Measurements from ENCODE around the gene HSPB8. TPM values are rescaled to one million over a fixed set of nuclear protein-coding genes. Genes with fewer than 3 reads are reported as not detected.

Gene HSPB8
- total RNA-seq, 1 donor: not detected

Other genes starting within 250 kb of the HSPB8 start
- gene SRRM4, start 197.4 kb upstream of the HSPB8 start, total RNA-seq: not detected
- not detected for gene CCDC60, start 155.8 kb downstream of the HSPB8 start, total RNA-seq

All from mononuclear cell (primary cell).